Endothelial cell (in vitro differentiated cells): Measurements from ENCODE around the gene SCYL1. TPM values are rescaled to one million over a fixed set of nuclear protein-coding genes. Genes with fewer than 3 reads are reported as not detected.

Experiments used
- DNase-seq: peaks from one replicate; pipeline ENCODE4 v3.0.0; 2021; ENCODE audit warnings: low spot score
- H3K27ac Mint-ChIP-seq: one replicate; pipeline ENCODE4 v1.8.0; 2021; ENCODE audit warnings: mixed read lengths, inconsistent platforms; ENCODE audit not compliant: unreplicated experiment
- H3K27me3 Mint-ChIP-seq: one replicate; pipeline ENCODE4 v1.8.0; 2021; ENCODE audit warnings: mild to moderate bottlenecking, moderate library complexity, mixed read lengths, inconsistent platforms; ENCODE audit not compliant: unreplicated experiment
- H3K36me3 Mint-ChIP-seq: one replicate; pipeline ENCODE4 v1.8.0; 2021; ENCODE audit warnings: mild to moderate bottlenecking, low read depth, mixed read lengths, inconsistent platforms; ENCODE audit not compliant: unreplicated experiment
- H3K4me1 Mint-ChIP-seq: one replicate; pipeline ENCODE4 v1.8.0; 2021; ENCODE audit warnings: mild to moderate bottlenecking, mixed read lengths, inconsistent platforms; ENCODE audit not compliant: unreplicated experiment
- H3K4me3 Mint-ChIP-seq: one replicate; pipeline ENCODE4 v1.8.0; 2021; ENCODE audit warnings: mild to moderate bottlenecking, mixed read lengths, inconsistent platforms; ENCODE audit not compliant: unreplicated experiment
- H3K9me3 Mint-ChIP-seq: one replicate; pipeline ENCODE4 v1.8.0; 2021; ENCODE audit warnings: mixed read lengths, inconsistent platforms; ENCODE audit not compliant: unreplicated experiment
- total RNA-seq: library from RNA; stranded (reverse); fragmentation: NEBNext Ultra II Directional; extraction: Animal tissue kit (Norgen Biotek cat#: 25700); gene quantifications from one replicate; pipeline ENCODE4 v1.2.1, GENCODE V29; 2021; ENCODE audit not compliant: unreplicated experiment
- TF ChIP-seq, protein P1 (sequence below): fragments of 200-600 bp; sonication (generic); IDR thresholded peaks from one replicate; pipeline ENCODE4 v1.5.0; 2021; ENCODE audit warnings: antibody characterized with exemption; ENCODE audit not compliant: unreplicated experiment

The SCYL1 gene
- total RNA-seq, 1 donor from 2014 or later = 99.1 TPM

DNA sequence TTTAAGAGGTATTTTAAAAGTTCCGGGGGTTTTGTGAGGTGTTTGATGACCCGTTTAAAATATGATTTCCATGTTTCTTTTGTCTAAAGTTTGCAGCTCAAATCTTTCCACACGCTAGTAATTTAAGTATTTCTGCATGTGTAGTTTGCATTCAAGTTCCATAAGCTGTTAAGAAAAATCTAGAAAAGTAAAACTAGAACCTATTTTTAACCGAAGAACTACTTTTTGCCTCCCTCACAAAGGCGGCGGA lies 26.2 kb upstream of the SCYL1 start:
- Mint-ChIP-seq H3K36me3 (peaks cover 8% of the 10 kb centered on the region), H3K27ac (no peak overlapping the region), H3K4me3 (no peak overlapping the region), H3K4me1 (peaks cover 28% of the 10 kb centered on the region), H3K27me3 (peaks cover 13% of the 10 kb centered on the region), H3K9me3 (no peaks in the 10 kb centered on the region)
- TF ChIP-seq, protein P1, sequence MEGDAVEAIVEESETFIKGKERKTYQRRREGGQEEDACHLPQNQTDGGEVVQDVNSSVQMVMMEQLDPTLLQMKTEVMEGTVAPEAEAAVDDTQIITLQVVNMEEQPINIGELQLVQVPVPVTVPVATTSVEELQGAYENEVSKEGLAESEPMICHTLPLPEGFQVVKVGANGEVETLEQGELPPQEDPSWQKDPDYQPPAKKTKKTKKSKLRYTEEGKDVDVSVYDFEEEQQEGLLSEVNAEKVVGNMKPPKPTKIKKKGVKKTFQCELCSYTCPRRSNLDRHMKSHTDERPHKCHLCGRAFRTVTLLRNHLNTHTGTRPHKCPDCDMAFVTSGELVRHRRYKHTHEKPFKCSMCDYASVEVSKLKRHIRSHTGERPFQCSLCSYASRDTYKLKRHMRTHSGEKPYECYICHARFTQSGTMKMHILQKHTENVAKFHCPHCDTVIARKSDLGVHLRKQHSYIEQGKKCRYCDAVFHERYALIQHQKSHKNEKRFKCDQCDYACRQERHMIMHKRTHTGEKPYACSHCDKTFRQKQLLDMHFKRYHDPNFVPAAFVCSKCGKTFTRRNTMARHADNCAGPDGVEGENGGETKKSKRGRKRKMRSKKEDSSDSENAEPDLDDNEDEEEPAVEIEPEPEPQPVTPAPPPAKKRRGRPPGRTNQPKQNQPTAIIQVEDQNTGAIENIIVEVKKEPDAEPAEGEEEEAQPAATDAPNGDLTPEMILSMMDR = no peak
- DNase-seq = no peak

DNA sequence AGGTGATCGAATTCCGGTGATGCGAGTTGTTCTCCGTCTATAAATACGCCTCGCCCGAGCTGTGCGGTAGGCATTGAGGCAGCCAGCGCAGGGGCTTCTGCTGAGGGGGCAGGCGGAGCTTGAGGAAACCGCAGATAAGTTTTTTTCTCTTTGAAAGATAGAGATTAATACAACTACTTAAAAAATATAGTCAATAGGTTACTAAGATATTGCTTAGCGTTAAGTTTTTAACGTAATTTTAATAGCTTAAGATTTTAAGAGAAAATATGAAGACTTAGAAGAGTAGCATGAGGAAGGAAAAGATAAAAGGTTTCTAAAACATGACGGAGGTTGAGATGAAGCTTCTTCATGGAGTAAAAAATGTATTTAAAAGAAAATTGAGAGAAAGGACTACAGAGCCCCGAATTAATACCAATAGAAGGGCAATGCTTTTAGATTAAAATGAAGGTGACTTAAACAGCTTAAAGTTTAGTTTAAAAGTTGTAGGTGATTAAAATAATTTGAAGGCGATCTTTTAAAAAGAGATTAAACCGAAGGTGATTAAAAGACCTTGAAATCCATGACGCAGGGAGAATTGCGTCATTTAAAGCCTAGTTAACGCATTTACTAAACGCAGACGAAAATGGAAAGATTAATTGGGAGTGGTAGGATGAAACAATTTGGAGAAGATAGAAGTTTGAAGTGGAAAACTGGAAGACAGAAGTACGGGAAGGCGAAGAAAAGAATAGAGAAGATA lies 25.7 kb upstream of the SCYL1 start, which contains the start of gene MALAT1:
Gene MALAT1, plus strand, starts transcription at position 69 of the 736 bp plus-strand sequence.
- no peak within 1 kb of the TSS for H3K27ac Mint-ChIP-seq
- peaks cover 13% of the 10 kb centered on the region for H3K36me3 Mint-ChIP-seq
- peak; percentile 93 for DNase-seq
- TF ChIP-seq, protein P1 = no peak
- peaks cover 14% of the 10 kb centered on the region for H3K27me3 Mint-ChIP-seq
- H3K4me1 Mint-ChIP-seq = peaks cover 31% of the 10 kb centered on the region
- H3K4me3 Mint-ChIP-seq = no peak within 1 kb of the TSS
- no peaks in the 10 kb centered on the region for H3K9me3 Mint-ChIP-seq

DNA sequence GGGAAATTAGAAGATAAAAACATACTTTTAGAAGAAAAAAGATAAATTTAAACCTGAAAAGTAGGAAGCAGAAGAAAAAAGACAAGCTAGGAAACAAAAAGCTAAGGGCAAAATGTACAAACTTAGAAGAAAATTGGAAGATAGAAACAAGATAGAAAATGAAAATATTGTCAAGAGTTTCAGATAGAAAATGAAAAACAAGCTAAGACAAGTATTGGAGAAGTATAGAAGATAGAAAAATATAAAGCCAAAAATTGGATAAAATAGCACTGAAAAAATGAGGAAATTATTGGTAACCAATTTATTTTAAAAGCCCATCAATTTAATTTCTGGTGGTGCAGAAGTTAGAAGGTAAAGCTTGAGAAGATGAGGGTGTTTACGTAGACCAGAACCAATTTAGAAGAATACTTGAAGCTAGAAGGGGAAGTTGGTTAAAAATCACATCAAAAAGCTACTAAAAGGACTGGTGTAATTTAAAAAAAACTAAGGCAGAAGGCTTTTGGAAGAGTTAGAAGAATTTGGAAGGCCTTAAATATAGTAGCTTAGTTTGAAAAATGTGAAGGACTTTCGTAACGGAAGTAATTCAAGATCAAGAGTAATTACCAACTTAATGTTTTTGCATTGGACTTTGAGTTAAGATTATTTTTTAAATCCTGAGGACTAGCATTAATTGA lies 25.0 kb upstream of the SCYL1 start:
- no peak for DNase-seq
- Mint-ChIP-seq H3K9me3 (no peaks in the 10 kb centered on the region), H3K4me3 (no peak overlapping the region), H3K27me3 (peaks cover 16% of the 10 kb centered on the region), H3K4me1 (peaks cover 38% of the 10 kb centered on the region), H3K36me3 (peaks cover 20% of the 10 kb centered on the region), H3K27ac (no peak overlapping the region)
- TF ChIP-seq, protein P1 = no peak

DNA sequence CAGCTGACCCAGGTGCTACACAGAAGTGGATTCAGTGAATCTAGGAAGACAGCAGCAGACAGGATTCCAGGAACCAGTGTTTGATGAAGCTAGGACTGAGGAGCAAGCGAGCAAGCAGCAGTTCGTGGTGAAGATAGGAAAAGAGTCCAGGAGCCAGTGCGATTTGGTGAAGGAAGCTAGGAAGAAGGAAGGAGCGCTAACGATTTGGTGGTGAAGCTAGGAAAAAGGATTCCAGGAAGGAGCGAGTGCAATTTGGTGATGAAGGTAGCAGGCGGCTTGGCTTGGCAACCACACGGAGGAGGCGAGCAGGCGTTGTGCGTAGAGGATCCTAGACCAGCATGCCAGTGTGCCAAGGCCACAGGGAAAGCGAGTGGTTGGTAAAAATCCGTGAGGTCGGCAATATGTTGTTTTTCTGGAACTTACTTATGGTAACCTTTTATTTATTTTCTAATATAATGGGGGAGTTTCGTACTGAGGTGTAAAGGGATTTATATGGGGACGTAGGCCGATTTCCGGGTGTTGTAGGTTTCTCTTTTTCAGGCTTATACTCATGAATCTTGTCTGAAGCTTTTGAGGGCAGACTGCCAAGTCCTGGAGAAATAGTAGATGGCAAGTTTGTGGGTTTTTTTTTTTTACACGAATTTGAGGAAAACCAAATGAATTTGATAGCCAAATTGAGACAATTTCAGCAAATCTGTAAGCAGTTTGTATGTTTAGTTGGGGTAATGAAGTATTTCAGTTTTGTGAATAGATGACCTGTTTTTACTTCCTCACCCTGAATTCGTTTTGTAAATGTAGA lies 24.3 kb upstream of the SCYL1 start:
- H3K27me3 Mint-ChIP-seq = peaks cover 19% of the 10 kb centered on the region
- no peak for DNase-seq
- peaks cover 25% of the 10 kb centered on the region for H3K36me3 Mint-ChIP-seq
- H3K9me3 Mint-ChIP-seq = no peaks in the 10 kb centered on the region
- peaks cover 42% of the 10 kb centered on the region for H3K4me1 Mint-ChIP-seq
- TF ChIP-seq, protein P1 = no peak
- no peak overlapping the region for H3K27ac Mint-ChIP-seq
- no peak overlapping the region for H3K4me3 Mint-ChIP-seq

DNA sequence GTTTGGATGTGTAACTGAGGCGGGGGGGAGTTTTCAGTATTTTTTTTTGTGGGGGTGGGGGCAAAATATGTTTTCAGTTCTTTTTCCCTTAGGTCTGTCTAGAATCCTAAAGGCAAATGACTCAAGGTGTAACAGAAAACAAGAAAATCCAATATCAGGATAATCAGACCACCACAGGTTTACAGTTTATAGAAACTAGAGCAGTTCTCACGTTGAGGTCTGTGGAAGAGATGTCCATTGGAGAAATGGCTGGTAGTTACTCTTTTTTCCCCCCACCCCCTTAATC lies 23.8 kb upstream of the SCYL1 start:
- Mint-ChIP-seq H3K27me3 (peaks cover 19% of the 10 kb centered on the region), H3K27ac (no peak overlapping the region), H3K36me3 (peaks cover 29% of the 10 kb centered on the region), H3K4me1 (peaks cover 47% of the 10 kb centered on the region), H3K9me3 (no peaks in the 10 kb centered on the region), H3K4me3 (no peak overlapping the region)
- TF ChIP-seq, protein P1 = no peak
- no peak for DNase-seq
